ENCODE measurements around the gene TCF23.

DNA sequence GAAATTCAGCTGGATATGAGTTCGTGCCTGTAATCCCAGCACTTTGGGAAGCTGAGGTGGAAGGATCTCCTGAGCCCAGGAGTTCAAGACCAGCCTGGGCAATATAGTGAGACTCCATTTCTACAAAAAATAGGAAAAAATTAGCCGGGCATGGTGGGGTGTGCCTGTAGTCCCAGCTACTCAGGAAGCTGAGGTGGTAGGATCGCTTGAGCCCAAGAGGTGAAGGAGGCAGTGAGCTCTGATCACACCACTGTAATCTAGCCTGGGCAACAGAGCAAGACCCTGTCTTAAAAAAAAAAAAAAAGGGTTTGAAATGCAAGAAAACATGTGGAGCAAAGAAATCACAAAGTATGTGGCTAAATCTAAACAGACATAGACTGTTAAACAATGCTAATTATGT lies 39.7 kb upstream of the TCF23 start:
- TF ChIP-seq POLR2AphosphoS5 (IDR thresholded peaks at IDR 0.05; ENCODE audit: low read depth) (no peak), CREB1 (CRISPR knock-in tag; IDR thresholded peaks at IDR 0.05; ENCODE audit: low read depth) (no peak), EZH2phosphoT487 (IDR thresholded peaks at IDR 0.05; ENCODE audit: unreplicated experiment) (no peak), JUNB (IDR thresholded peaks at IDR 0.05; ENCODE audit: unreplicated experiment) (no peak), REST (IDR thresholded peaks at IDR 0.05; ENCODE audit: unreplicated experiment) (no peak), ZNF331 (CRISPR knock-in tag; IDR thresholded peaks at IDR 0.05; ENCODE audit: low read depth) (no peak), EZH2 (IDR thresholded peaks at IDR 0.05; ENCODE audit: low read depth, unreplicated experiment) (no peak), ZNF114 (CRISPR knock-in tag; IDR thresholded peaks at IDR 0.05) (no peak), ETS1 (IDR thresholded peaks at IDR 0.05) (no peak)
- TF ChIP-seq, protein P1, sequence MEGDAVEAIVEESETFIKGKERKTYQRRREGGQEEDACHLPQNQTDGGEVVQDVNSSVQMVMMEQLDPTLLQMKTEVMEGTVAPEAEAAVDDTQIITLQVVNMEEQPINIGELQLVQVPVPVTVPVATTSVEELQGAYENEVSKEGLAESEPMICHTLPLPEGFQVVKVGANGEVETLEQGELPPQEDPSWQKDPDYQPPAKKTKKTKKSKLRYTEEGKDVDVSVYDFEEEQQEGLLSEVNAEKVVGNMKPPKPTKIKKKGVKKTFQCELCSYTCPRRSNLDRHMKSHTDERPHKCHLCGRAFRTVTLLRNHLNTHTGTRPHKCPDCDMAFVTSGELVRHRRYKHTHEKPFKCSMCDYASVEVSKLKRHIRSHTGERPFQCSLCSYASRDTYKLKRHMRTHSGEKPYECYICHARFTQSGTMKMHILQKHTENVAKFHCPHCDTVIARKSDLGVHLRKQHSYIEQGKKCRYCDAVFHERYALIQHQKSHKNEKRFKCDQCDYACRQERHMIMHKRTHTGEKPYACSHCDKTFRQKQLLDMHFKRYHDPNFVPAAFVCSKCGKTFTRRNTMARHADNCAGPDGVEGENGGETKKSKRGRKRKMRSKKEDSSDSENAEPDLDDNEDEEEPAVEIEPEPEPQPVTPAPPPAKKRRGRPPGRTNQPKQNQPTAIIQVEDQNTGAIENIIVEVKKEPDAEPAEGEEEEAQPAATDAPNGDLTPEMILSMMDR (conservative IDR thresholded peaks at IDR 0.05; ENCODE audit: low read depth in 2 of 2), result no peak
